IMR-90 (cell line): ENCODE results near the gene CREB5. TPM values are rescaled to one million over a fixed set of nuclear protein-coding genes. Genes with fewer than 3 reads are reported as not detected.

ENCODE experiments used
- ATAC-seq: fragments of 200-7000 bp; cut with Tn5 transposase; 2 replicates; pipeline ENCODE4 v1.9.1; 2020; ENCODE audit warnings: low read depth, mild to moderate bottlenecking, moderate library complexity
- BruUV-seq: library from RNA; stranded (reverse); fragments of 400-500 nt; replicated peaks from 2 replicates; lab custom pipeline; 2021; lab: Mats Ljungman, UMichigan
- CTCF ChIA-PET: fragments of 300-600 bp; formaldehyde crosslinking; extraction: SDS; loops from one replicate; lab custom pipeline; 2021; ENCODE audit warnings: antibody characterized with exemption; lab: Yijun Ruan, JAX
- POLR2A ChIA-PET: fragments of 300-600 bp; sonication (Branson Sonifier 250); formaldehyde crosslinking; loops from one replicate; lab custom pipeline; 2022; ENCODE audit warnings: antibody characterized with exemption; ENCODE audit not compliant: unreplicated experiment; lab: Charles Lee
- DNase-seq: peaks from one replicate; pipeline ENCODE4 v3.0.0; 2013
- H2AFZ ChIP-seq: replicated peaks from 2 replicates; pipeline ENCODE3; 2013; ENCODE audit warnings: low read length, mild to moderate bottlenecking; ENCODE audit not compliant: poor library complexity
- H2AK5ac ChIP-seq: 2 replicates; pipeline ENCODE4 v1.6.1; 2013; ENCODE audit warnings: low read depth, low read length, inconsistent platforms
- H2AK9ac ChIP-seq: replicated peaks from 2 replicates; pipeline ENCODE3; 2013; ENCODE audit warnings: mild to moderate bottlenecking, low read depth, low read length, moderate library complexity; ENCODE audit not compliant: poor library complexity
- H2BK120ac ChIP-seq: 2 replicates; pipeline ENCODE4 v1.6.1; 2013; ENCODE audit warnings: low read depth, low read length, inconsistent platforms
- H2BK15ac ChIP-seq: 3 replicates; pipeline ENCODE4 v1.6.1; 2013; ENCODE audit warnings: low read depth, low read length, inconsistent platforms
- H2BK20ac ChIP-seq: 2 replicates; pipeline ENCODE4 v1.6.1; 2013; ENCODE audit warnings: low read depth, mild to moderate bottlenecking, inconsistent platforms, low read length, moderate library complexity
- H2BK5ac ChIP-seq: 2 replicates; pipeline ENCODE4 v1.6.1; 2013; ENCODE audit warnings: mild to moderate bottlenecking, low read depth, low read length, inconsistent platforms; ENCODE audit not compliant: poor library complexity, severe bottlenecking
- H3K14ac ChIP-seq: replicated peaks from 2 replicates; pipeline ENCODE4 v1.6.1; 2013; ENCODE audit warnings: low read depth, low read length, inconsistent platforms
- H3K18ac ChIP-seq: 2 replicates; pipeline ENCODE4 v1.6.1; 2013; ENCODE audit warnings: low read depth, low read length, control low read depth
- H3K23ac ChIP-seq: 2 replicates; pipeline ENCODE4 v1.6.1; 2013; ENCODE audit warnings: low read depth, low read length, inconsistent platforms
- H3K27ac ChIP-seq: 2 replicates; pipeline ENCODE4 v1.5.1; 2013; ENCODE audit warnings: mild to moderate bottlenecking, control low read depth, low read length; ENCODE audit not compliant: insufficient read depth
- H3K27me3 ChIP-seq: 2 replicates; pipeline ENCODE4 v1.6.1; 2013; ENCODE audit warnings: low read length; ENCODE audit not compliant: control insufficient read depth, insufficient read depth
- H3K36me3 ChIP-seq: 2 replicates; pipeline ENCODE4 v1.6.1; 2013; ENCODE audit warnings: low read length, mixed read lengths; ENCODE audit not compliant: control insufficient read depth, insufficient read depth
- H3K4ac ChIP-seq: 2 replicates; pipeline ENCODE4 v1.6.1; 2013; ENCODE audit warnings: low read depth, low read length, inconsistent platforms
- H3K4me1 ChIP-seq: 2 replicates; pipeline ENCODE4 v1.6.1; 2013; ENCODE audit warnings: low read length, mixed read lengths; ENCODE audit not compliant: control insufficient read depth, insufficient read depth
- H3K4me2 ChIP-seq: 2 replicates; pipeline ENCODE4 v1.6.1; 2013; ENCODE audit warnings: low read depth, mild to moderate bottlenecking, control low read depth, low read length, moderate library complexity
- H3K4me3 ChIP-seq: 2 replicates; pipeline ENCODE4 v1.5.1; 2013; ENCODE audit warnings: low read depth, mild to moderate bottlenecking, control low read depth, low read length, moderate library complexity; ENCODE audit not compliant: insufficient read depth
- H3K56ac ChIP-seq: 2 replicates; pipeline ENCODE4 v1.6.1; 2013; ENCODE audit warnings: low read length, inconsistent platforms; ENCODE audit not compliant: insufficient read depth; ENCODE audit errors: extremely low read depth
- H3K79me1 ChIP-seq, 2 experiments: 2 replicates each; pipeline ENCODE4 v1.6.1; 2013; ENCODE audit warnings: low read length in 2 of 2, inconsistent platforms in 1 of 2, low read depth in 1 of 2
- H3K9ac ChIP-seq: 2 replicates; pipeline ENCODE4 v1.6.1; 2013; ENCODE audit warnings: low read depth, low read length, control low read depth
- H3K9me1 ChIP-seq: 2 replicates; pipeline ENCODE4 v1.6.1; 2013; ENCODE audit warnings: low read length, inconsistent platforms; ENCODE audit not compliant: insufficient read depth
- H3K9me3 ChIP-seq: 2 replicates; pipeline ENCODE4 v1.6.1; 2013; ENCODE audit warnings: low read length; ENCODE audit not compliant: control insufficient read depth, insufficient read depth
- H4K20me1 ChIP-seq: 2 replicates; pipeline ENCODE4 v1.6.1; 2013; ENCODE audit warnings: low read length, inconsistent platforms; ENCODE audit not compliant: insufficient read depth
- H4K5ac ChIP-seq: 2 replicates; pipeline ENCODE4 v1.6.1; 2013; ENCODE audit warnings: mild to moderate bottlenecking, low read depth, low read length, control low read depth
- H4K8ac ChIP-seq, 2 experiments: 2 replicates each; pipeline ENCODE4 v1.6.1; 2013; ENCODE audit warnings: low read depth in 2 of 2, low read length in 2 of 2, control low read depth in 1 of 2, inconsistent platforms in 1 of 2
- H4K91ac ChIP-seq: 2 replicates; pipeline ENCODE4 v1.6.1; 2013; ENCODE audit warnings: low read depth, low read length, inconsistent platforms; ENCODE audit not compliant: insufficient read depth
- CEBPB ChIP-seq: IDR thresholded peaks from 2 replicates; pipeline ENCODE4 v1.6.1; 2012; ENCODE audit warnings: low read depth, low read length, improper control_type of control experiment
- ELK1 ChIP-seq: fragments of 150-350 bp; IDR thresholded peaks from 2 replicates; pipeline ENCODE4 v1.6.1; 2016; ENCODE audit warnings: low read depth, mild to moderate bottlenecking, low read length, moderate library complexity, borderline replicate concordance
- FOS ChIP-seq: fragments of 150-350 bp; IDR thresholded peaks from 2 replicates; pipeline ENCODE4 v1.6.1; 2016; ENCODE audit warnings: low read depth, low read length
- MAFK ChIP-seq: IDR thresholded peaks from 2 replicates; pipeline ENCODE4 v1.6.1; 2012; ENCODE audit warnings: low read depth, low read length, improper control_type of control experiment
- MAZ ChIP-seq: IDR thresholded peaks from 2 replicates; pipeline ENCODE4 v1.6.1; 2012; ENCODE audit warnings: low read depth, mild to moderate bottlenecking, low read length, improper control_type of control experiment, moderate library complexity, borderline replicate concordance
- POLR2A ChIP-seq: IDR thresholded peaks from 2 replicates; pipeline ENCODE4 v1.6.1; 2012; ENCODE audit warnings: mild to moderate bottlenecking, low read depth, low read length
- RAD21 ChIP-seq: IDR thresholded peaks from 2 replicates; pipeline ENCODE4 v1.6.1; 2012; ENCODE audit warnings: low read length, improper control_type of control experiment
- RCOR1 ChIP-seq: IDR thresholded peaks from 2 replicates; pipeline ENCODE4 v1.6.1; 2012; ENCODE audit warnings: mild to moderate bottlenecking, low read length, improper control_type of control experiment; ENCODE audit not compliant: insufficient replicate concordance
- RFX5 ChIP-seq: IDR thresholded peaks from 2 replicates; pipeline ENCODE4 v1.8.0; 2012; ENCODE audit warnings: low read depth, mild to moderate bottlenecking, low read length, moderate library complexity
- USF2 ChIP-seq: fragments of 150-350 bp; IDR thresholded peaks from 2 replicates; pipeline ENCODE4 v1.6.1; 2017; ENCODE audit warnings: mild to moderate bottlenecking, antibody characterized with exemption, low read length, low read depth
- WGBS, 2 experiments: methylation state at CpG; one replicate each; pipeline versions ENCODE4 v1.1.5 to v1.1.7; 2013; ENCODE audit warnings: missing lambda C conversion rate in 2 of 2; ENCODE audit not compliant: insufficient read length in 1 of 2; ENCODE audit errors: extremely low coverage in 2 of 2; 5-methylcytosine and 5-hydroxymethylcytosine counted together
- dilution Hi-C: fragments of 300-500 bp; cut with HindIII; formaldehyde crosslinking; loops from one replicate; pipeline ENCODE4 v1.14.3; 2018; ENCODE audit warnings: low sequenced_read_pairs; ENCODE audit not compliant: unreplicated experiment
- in situ Hi-C: fragments of 300-500 bp; cut with MboI; formaldehyde crosslinking; loops from 3 replicates; pipeline ENCODE4 v1.14.3; 2019; ENCODE audit warnings: low sequenced_read_pairs, inconsistent platforms, mixed read lengths
- intact Hi-C: fragments of 100-400 bp; cut with micrococcal nuclease; formaldehyde crosslinking; loops from 2 replicates; pipeline ENCODE4 v1.10.0; 2022
- polyA plus RNA-seq, 3 experiments: library from polyadenylated mRNA; depleted of rRNA; stranded (reverse); fragments of >200 nt; gene quantifications; 2 replicates each; pipeline ENCODE4 v1.2.3, GENCODE V29; 2012; ENCODE audit warnings: low replicate concordance in 1 of 3
- total RNA-seq: library from RNA; depleted of rRNA; stranded (reverse); fragments of >200 nt; gene quantifications from 2 replicates; pipeline ENCODE4 v1.2.3, GENCODE V29; 2012

The CREB5 gene
- total and polyA plus RNA-seq, 2 of the 4 experiments (the other 2 are of a cell fraction): 7.3 to 13.1 TPM

- DNase-seq (no peak), ATAC-seq (no peak)
- POLR2A ChIA-PET: no interaction called here
- H2BK5ac ChIP-seq: no peak overlapping the region
- H3K4ac ChIP-seq: no peak overlapping the region
- no peaks in the 10 kb centered on the region for H3K9me1 ChIP-seq
- dilution Hi-C loops: no loop called here
- no peaks in the 10 kb centered on the region for H4K20me1 ChIP-seq
- no peak overlapping the region for H4K91ac ChIP-seq
- H3K9ac ChIP-seq: no peak overlapping the region
- BruUV-seq: no TSS peak
- no peak overlapping the region for H2AFZ ChIP-seq
- H3K27ac ChIP-seq: no peak overlapping the region
- no peaks in the 10 kb centered on the region for H3K27me3 ChIP-seq
- no peak overlapping the region for H4K5ac ChIP-seq
- no peak for TF ChIP-seq USF2
- no peak for TF ChIP-seq ELK1
- TF ChIP-seq RAD21: no peak
- no peak for TF ChIP-seq RFX5
- no peak for TF ChIP-seq RCOR1
- no peak for TF ChIP-seq CEBPB
- TF ChIP-seq POLR2A: no peak
- TF ChIP-seq FOS: no peak
- TF ChIP-seq MAFK: no peak
- no peak for TF ChIP-seq MAZ
- no peaks in the 10 kb centered on the region for H3K4me1 ChIP-seq
- H2BK120ac ChIP-seq: no peak overlapping the region
- no peak overlapping the region for H3K23ac ChIP-seq
- no peak overlapping the region for H2AK5ac ChIP-seq
- H3K4me3 ChIP-seq: no peak overlapping the region
- no peak overlapping the region for H2AK9ac ChIP-seq
- intact Hi-C loops: no loop called here
- H3K4me2 ChIP-seq: no peak overlapping the region
- H3K14ac ChIP-seq: no peak overlapping the region
- CTCF ChIA-PET: no interaction called here
- H3K9me3 ChIP-seq: no peaks in the 10 kb centered on the region
- H3K36me3 ChIP-seq: no peaks in the 10 kb centered on the region
- no peak overlapping the region for H3K18ac ChIP-seq
- in situ Hi-C loops: no loop called here
- no peak overlapping the region for H2BK15ac ChIP-seq
- no peak overlapping the region for H2BK20ac ChIP-seq
- H3K79me1 ChIP-seq: no peaks in the 10 kb centered on the region
- no CpG with 5 or more reads among the region's 3 CpGs for WGBS, 2 experiments
- no peak overlapping the region for H4K8ac ChIP-seq
- H3K56ac ChIP-seq: no peak overlapping the region
Observed at GRCh38 chr7:28505867-28506266, 93.5 kb downstream of the CREB5 start.
